Activated CD8-positive, alpha-beta memory T cell treated with anti-CD3 and anti-CD28 coated beads, Interleukin-2, amount 50 U/mL, for 24 hours (primary cell): ENCODE measurements around the gene HIGD1B.

Experiments used
- DNase-seq: peaks from one replicate; pipeline ENCODE4 v3.0.0-alpha.2; 2020; ENCODE audit errors: extremely low read depth

HIGD1B gene

GRCh38 chr17:44878627-44879221 is 31.0 kb downstream of the HIGD1B start:
- DNase-seq, result no peak

DNA sequence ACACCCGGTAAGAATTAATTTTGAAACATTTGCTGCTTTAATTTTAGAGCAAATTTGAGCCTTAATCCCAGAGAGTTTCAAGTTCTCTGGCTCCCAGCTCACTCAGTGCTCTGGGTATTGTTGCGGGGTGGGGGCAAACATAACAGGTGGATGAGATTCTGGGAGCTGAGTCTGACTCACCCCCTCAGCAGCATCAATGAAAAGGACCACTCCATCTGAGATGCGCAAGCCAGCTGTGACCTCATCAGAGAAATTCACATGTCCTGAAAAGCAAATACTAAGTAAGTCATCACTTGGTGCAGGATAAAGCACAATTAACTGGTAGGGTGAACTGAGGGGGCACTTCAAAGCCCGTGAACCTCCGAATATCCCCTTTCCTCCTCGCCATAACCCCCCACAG is 31.7 kb downstream of the HIGD1B start:
- DNase-seq, result no peak

DNA sequence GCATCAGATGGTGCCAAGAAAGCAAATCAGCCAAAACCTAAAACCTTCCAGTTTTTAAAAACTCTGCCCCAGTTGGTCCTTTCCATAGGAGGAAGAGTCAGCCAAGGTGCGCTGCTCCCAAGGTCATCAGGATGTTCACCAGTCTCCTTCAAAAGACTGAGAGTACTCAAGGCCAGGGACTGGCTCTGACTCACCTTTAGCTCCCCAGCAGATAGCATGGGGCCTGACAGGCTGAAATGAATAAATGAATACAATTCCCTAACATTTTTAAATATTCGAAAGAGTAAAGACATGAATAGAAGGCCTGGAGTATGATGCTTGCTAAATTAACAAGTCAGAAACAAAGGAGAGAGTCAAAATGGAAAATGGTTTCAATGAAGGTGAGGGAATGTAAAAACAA is 32.4 kb downstream of the HIGD1B start:
- DNase-seq, result no peak

GRCh38 chr17:44881145-44881544 is 33.5 kb downstream of the HIGD1B start:
- DNase-seq, result no peak

DNA sequence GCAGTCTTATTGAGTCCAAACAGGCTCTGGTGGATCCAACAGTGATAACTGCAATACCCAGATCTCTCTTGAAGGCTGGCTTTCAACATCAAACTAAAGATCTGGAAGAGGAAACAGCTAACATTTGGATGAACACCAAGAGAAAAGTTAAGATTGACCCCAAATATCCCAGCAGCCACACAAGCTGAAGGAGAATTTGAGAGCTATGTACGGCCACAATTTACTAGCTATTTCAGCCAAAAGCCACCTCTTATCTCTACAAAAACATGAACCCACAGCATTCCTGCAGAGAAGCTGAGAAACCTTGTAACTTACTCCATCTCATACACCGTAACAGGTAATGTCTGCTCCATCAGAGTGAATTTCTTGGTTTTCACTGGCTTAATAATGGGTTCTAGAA is 37.3 kb downstream of the HIGD1B start:
- DNase-seq, result no peak

DNA sequence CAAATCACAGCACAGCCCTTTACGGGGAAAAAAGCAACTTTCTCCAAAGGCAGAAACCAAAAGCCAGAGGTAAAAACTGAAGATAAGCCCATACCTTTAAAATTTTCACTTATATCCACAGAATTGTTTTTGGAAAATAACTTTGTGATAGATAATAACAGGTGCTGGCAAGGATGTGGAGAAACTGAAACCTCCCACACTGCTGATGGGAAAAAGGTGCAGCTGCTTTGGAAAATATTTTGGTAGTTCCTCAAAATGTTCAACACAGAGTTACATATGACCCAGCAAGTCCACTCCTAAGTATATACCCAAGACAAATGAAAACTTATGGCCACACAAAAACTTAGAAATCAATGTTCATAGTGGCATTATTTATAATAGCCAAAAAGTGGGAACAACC is 39.3 kb downstream of the HIGD1B start:
- no peak for DNase-seq

DNA sequence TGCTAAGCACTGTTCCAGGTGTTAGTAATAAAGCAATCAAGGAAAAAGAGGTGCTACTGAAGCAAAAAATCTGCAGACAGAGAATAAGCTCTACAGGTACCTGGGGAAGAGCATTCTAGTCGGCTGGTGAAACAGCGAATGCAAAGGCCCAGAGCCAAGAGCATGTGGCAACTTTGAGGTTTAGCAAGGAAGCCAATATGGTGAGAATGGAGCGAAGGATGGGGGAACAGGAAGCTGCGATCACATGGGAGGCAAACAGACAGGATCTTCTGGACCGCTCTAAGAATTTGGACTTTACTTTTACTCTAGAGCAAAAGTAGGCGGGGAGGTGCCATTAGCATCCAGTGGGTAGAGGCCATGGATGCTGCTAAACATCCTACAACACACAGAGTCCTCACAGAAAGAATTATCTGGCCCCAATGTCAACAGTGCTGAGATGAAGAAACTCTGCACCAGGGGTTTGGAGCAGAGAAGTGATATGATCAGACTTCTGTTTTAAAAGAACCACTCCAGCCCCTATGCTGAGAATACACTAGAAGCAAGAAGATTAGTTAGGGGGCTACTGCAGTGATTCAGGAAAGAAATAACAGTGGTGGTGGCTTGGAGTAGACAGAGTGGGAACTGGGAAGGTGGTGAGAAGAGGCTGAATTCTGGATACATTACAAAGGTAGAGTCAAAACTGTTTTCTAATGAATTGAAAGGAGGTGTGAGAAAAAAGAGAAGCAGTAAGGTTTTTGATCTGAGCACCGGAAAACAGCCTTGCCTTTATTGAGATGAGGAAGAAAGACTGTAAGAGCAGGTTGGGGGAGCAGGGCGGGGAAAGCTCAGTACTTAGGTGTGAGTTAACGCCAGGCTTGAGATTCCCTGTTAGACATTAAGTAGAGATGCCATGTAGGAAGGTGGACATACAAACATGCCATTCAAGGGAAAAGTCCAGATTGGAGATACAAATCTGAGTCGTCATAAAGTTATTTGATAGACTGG is 40.6 kb downstream of the HIGD1B start:
- DNase-seq, result no peak

- DNase-seq, result no peak
Measured at GRCh38 chr17:44889003-44889402, 41.3 kb downstream of the HIGD1B start.

DNA sequence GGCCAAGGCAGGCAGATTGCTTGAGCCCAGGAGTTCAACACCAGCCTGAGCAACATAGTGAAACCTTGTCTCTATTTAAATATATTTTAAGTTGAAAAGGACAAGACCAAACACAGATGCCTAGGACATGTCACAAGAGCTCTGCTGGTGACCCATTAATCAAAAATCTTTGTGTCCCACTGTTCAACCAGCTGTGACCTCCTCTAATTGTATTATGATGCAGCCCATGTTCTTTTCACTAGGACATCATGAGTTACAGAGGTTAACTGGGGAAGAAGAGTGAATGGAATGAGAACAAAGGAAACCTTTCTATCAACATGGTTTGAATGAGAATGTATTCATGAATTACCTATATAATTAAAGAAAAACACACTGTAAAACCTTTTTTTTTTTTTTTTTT is 44.6 kb downstream of the HIGD1B start:
- DNase-seq, result no peak

GRCh38 chr17:44894642-44895041 is 47.0 kb downstream of the HIGD1B start:
- DNase-seq, result no peak

DNA sequence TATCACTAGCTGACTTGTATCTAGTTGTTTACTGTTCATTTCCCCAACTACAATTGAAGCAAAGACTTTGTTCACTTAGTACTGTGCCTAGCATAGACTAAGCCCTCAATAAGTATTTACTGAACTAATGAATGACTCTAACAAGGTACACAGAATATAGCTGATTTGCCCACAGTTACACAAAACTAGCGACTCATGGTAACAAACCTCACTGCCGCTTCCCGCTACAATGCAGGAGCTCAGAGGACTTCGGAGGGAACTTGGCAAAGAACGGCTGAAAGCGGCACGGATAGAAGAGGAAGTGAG is 51.0 kb downstream of the HIGD1B start:
- DNase-seq, result no peak

DNA sequence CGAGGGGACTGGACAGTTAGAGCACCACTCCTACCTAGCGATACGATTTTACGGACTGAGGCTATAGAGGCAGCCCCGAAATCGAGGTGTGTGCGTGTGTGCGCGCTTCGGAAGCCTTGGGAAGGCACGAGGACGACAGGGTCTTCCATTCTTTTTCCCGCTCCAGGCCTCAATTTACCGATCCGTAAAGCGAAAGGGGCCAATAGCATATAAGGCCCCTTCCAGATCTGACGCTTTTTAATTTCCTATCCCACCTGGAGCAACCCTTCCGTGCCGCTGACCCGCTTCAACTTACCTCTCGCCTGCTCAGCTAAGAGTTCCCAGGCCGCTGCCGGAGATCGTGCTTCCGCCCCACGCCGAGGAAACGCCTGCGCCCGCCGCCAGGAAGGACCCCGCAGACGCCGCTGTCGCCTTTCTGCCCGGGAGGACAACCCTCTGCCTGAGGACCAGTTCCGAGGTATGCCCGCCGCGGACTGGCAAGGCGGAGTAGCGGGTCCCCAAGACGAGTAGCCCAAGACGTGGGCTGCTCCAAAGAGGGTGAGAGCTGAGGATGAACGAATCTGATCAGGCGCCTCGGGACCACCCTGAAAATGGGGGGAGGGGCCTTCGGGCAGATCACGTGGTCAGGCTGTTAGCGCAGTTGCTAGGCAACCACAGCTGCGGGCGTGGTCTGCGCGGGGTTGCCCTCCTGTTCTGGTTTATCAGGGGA is 51.5 kb downstream of the HIGD1B start, which contains the start of gene EFTUD2:
TSS of gene EFTUD2 (minus strand) at position 372 of the 709 bp plus-strand sequence. CDS start 4,924 bp downstream, outside the sequence.
- DNase-seq, result peak; percentile 75
